HepG2 (cell line): ENCODE results near the gene MSI2. TPM values are rescaled to one million over a fixed set of nuclear protein-coding genes. Genes with fewer than 3 reads are reported as not detected.

Source experiments
- ATAC-seq: fragments of 200-7000 bp; cut with Tn5 transposase; 3 replicates; pipeline ENCODE4 v1.9.1; 2020; ENCODE audit warnings: mild to moderate bottlenecking, moderate library complexity
- BruUV-seq: library from RNA; stranded (reverse); fragments of 400-500 nt; replicated peaks from 2 replicates; lab custom pipeline; 2021; lab: Mats Ljungman, UMichigan
- CTCF ChIA-PET: fragments of 300-600 bp; formaldehyde crosslinking; extraction: SDS; loops from one replicate; lab custom pipeline; 2021; ENCODE audit warnings: low total read pairs, inconsistent platforms, low intra/inter-chr PET ratio; lab: Yijun Ruan, JAX
- POLR2A ChIA-PET: fragments of 350-600 bp; sonication (Branson Sonifier 250); formaldehyde crosslinking; loops from one replicate; lab custom pipeline; 2020; ENCODE audit warnings: antibody characterized with exemption, inconsistent platforms; lab: Yijun Ruan, JAX
- DNase-seq: peaks from one replicate; pipeline ENCODE4 v3.0.0-alpha.2; 2015; ENCODE audit warnings: low spot score
- FAIRE-seq: peaks from 3 replicates; lab custom pipeline; 2011; peaks lifted over from hg19 to GRCh38; lab: Jason Lieb, UNC
- H2AFZ ChIP-seq: one replicate; pipeline ENCODE4 v1.6.1; 2011; ENCODE audit warnings: low read length, inconsistent platforms
- H3K27ac ChIP-seq: fragments of 300-600 bp; 3 replicates; pipeline ENCODE4 v1.8.0; 2011; ENCODE audit warnings: mixed run types, mild to moderate bottlenecking, mixed read lengths, low read length, inconsistent platforms; ENCODE audit not compliant: insufficient read depth; ENCODE audit errors: extremely low read length
- H3K27me3 ChIP-seq, 2 experiments: fragments of 200-600 bp in 1 of 2; 2 replicates in 1 of 2; 3 replicates in 1 of 2; pipeline versions ENCODE4 v1.6.0 to v1.8.0; 2011; ENCODE audit warnings: low read length in 2 of 2, mild to moderate bottlenecking in 2 of 2, moderate library complexity in 2 of 2, inconsistent platforms in 1 of 2; ENCODE audit not compliant: insufficient read depth in 2 of 2, control insufficient read depth in 1 of 2
- H3K36me3 ChIP-seq, 2 experiments: fragments of 200-600 bp in 1 of 2; replicated peaks in 1 of 2; 2 replicates in 1 of 2; 3 replicates in 1 of 2; pipeline versions ENCODE4 v1.5.1 to v1.8.0; 2011; ENCODE audit warnings: low read length in 2 of 2, inconsistent platforms in 1 of 2; ENCODE audit not compliant: insufficient read depth in 2 of 2, control insufficient read depth in 1 of 2
- H3K4me1 ChIP-seq: 2 replicates; pipeline ENCODE4 v1.5.1; 2012; ENCODE audit warnings: low read length, inconsistent platforms; ENCODE audit not compliant: insufficient read depth
- H3K4me2 ChIP-seq: 2 replicates; pipeline ENCODE4 v1.6.0; 2011; ENCODE audit warnings: low read depth, low read length, inconsistent platforms
- H3K4me3 ChIP-seq, 3 experiments: fragments of 200-600 bp in 1 of 3; sonication (generic), shearing (Covaris generic) in 1 of 3; replicated peaks in 1 of 3; 2 replicates each; pipeline ENCODE4 v1.5.1; 2011 to 2016; ENCODE audit warnings: low read length in 3 of 3, inconsistent platforms in 2 of 3, low read depth in 2 of 3, mild to moderate bottlenecking in 2 of 3, control low read depth in 1 of 3, mixed read lengths in 1 of 3; ENCODE audit not compliant: insufficient read depth in 1 of 3
- H3K79me2 ChIP-seq: one replicate; pipeline ENCODE4 v1.6.1; 2011; ENCODE audit warnings: low read length, inconsistent platforms; ENCODE audit not compliant: insufficient read depth
- H3K9ac ChIP-seq: 2 replicates; pipeline ENCODE4 v1.6.0; 2011; ENCODE audit warnings: mild to moderate bottlenecking, low read depth, low read length, inconsistent platforms; ENCODE audit not compliant: insufficient read depth
- H3K9me3 ChIP-seq: 2 replicates; pipeline ENCODE4 v1.5.1; 2012; ENCODE audit warnings: mild to moderate bottlenecking, low read length
- H4K20me1 ChIP-seq: 2 replicates; pipeline ENCODE4 v1.6.0; 2011; ENCODE audit warnings: inconsistent platforms, mild to moderate bottlenecking, low read length, moderate library complexity; ENCODE audit not compliant: insufficient read depth
- PRDM15 ChIP-seq: sonication (generic); formaldehyde crosslinking; IDR thresholded peaks from 2 replicates; pipeline ENCODE4 v1.4.0; 2020; ENCODE audit warnings: missing genetic modification reagents
- ZNF780A ChIP-seq: sonication (generic); formaldehyde crosslinking; IDR thresholded peaks from 2 replicates; pipeline ENCODE4 v1.8.0; 2022; ENCODE audit warnings: mild to moderate bottlenecking, missing genetic modification reagents, moderate library complexity
- WGBS: methylation state at CpG from one replicate; pipeline ENCODE4 v1.1.6; 2017; ENCODE audit warnings: low lambda C conversion rate; 5-methylcytosine and 5-hydroxymethylcytosine counted together
- in situ Hi-C: cut with HindIII; loops from 2 replicates; pipeline ENCODE4 v1.10.0; 2017; ENCODE audit warnings: low pct_unique_long_range_greater_than_20kb; ENCODE audit not compliant: extremely low pct_ligation_motif_present
- intact Hi-C: fragments of 100-400 bp; cut with micrococcal nuclease; formaldehyde crosslinking; loops from one replicate; pipeline ENCODE4 v1.10.0; 2022; ENCODE audit not compliant: unreplicated experiment
- polyA plus RNA-seq, 8 experiments: library from polyadenylated mRNA; depleted of rRNA in 3 of 8; stranded (reverse) in 7 of 8; unstranded in 1 of 8; fragments of >200 nt; fragmentation: Illumina TruSeq in 4 of 8; extraction: Trizol in 4 of 8; gene quantifications; 2 replicates each; pipeline versions ENCODE4 v1.2.1 to v1.2.3, GENCODE V29; 2011 to 2016; ENCODE audit warnings: low read depth in 4 of 8, missing spikeins in 1 of 8, mixed read lengths in 1 of 8; ENCODE audit not compliant: insufficient read depth in 1 of 8
- total RNA-seq, 5 experiments: library from RNA; depleted of rRNA; stranded (reverse); fragments of >200 nt; fragmentation: Illumina TruSeq; extraction: Trizol; gene quantifications; 2 replicates each; pipeline ENCODE4 v1.2.3, GENCODE V29; 2016; ENCODE audit warnings: low read depth in 1 of 5

Gene MSI2
- total and polyA plus RNA-seq, 2 of the 13 experiments (the other 11 are each of a cell fraction or from before 2014, with no cell fraction given), result 77.5 to 78.4 TPM

- Histone ChIP-seq H4K20me1 (no peaks in the 10 kb centered on the region), H3K4me2 (no peak overlapping the region), H3K9me3 (no peaks in the 10 kb centered on the region), H3K4me3 (no peak overlapping the region), H3K4me1 (peaks cover 74% of the 10 kb centered on the region)
- in situ Hi-C loops, result no loop called here
- POLR2A ChIA-PET, result interaction anchor here (2.2 to 8.2 kb wide), 3 partner anchors 15 to 59 kb away, joined by 16 to 113 read pairs (median 41); no protein-coding TSS in a partner anchor
- WGBS, result 97% methylated on average over 8 of the region's 8 CpGs
- FAIRE-seq, result no peak
- TF ChIP-seq PRDM15 (CRISPR knock-in tag) (peak; percentile 78), ZNF780A (CRISPR knock-in tag) (no peak)
- TF ChIP-seq, all 625 proteins: peak for 1
- Histone ChIP-seq H3K9ac (no peak overlapping the region), H3K36me3 (peaks cover 0 to 10% of the 10 kb centered on the region in 2 experiments; a peak in 2 of 5 replicates), H3K27me3 (no peaks in the 10 kb centered on the region), H3K79me2 (peaks cover under 1% of the 10 kb centered on the region), H2AFZ (no peak overlapping the region), H3K27ac (peak overlapping the region; percentile 75)
- no TSS peak for BruUV-seq
- CTCF ChIA-PET, result no interaction called here
- ATAC-seq, result no peak
- intact Hi-C loops, result loop anchor here (1.0 to 5.0 kb wide), 2 partner anchors 15 to 59 kb away; no protein-coding TSS in a partner anchor
- DNase-seq, result no peak
Observed at GRCh38 chr17:57576744-57577143, 320.4 kb downstream of the MSI2 start.
